ENCODE measurements around the gene LOXHD1. TPM values are rescaled to one million over a fixed set of nuclear protein-coding genes. Genes with fewer than 3 reads are reported as not detected.

The LOXHD1 gene
- total RNA-seq, 1 experiment from 2014 or later: 0.35 TPM

- ATAC-seq: no peak
- TF ChIP-seq CREB1 (CRISPR knock-in tag; IDR thresholded peaks at IDR 0.05) (no peak), HMGXB4 (CRISPR knock-in tag; IDR thresholded peaks at IDR 0.05) (no peak), CDX4 (CRISPR knock-in tag; IDR thresholded peaks at IDR 0.05; ENCODE audit: borderline replicate concordance) (no peak), NR1H2 (CRISPR knock-in tag; IDR thresholded peaks at IDR 0.05) (no peak), SOX15 (CRISPR knock-in tag; IDR thresholded peaks at IDR 0.05) (no peak), IRF2 (CRISPR knock-in tag; IDR thresholded peaks at IDR 0.05; ENCODE audit: borderline replicate concordance, low read depth) (no peak)
- TF ChIP-seq, protein P1, sequence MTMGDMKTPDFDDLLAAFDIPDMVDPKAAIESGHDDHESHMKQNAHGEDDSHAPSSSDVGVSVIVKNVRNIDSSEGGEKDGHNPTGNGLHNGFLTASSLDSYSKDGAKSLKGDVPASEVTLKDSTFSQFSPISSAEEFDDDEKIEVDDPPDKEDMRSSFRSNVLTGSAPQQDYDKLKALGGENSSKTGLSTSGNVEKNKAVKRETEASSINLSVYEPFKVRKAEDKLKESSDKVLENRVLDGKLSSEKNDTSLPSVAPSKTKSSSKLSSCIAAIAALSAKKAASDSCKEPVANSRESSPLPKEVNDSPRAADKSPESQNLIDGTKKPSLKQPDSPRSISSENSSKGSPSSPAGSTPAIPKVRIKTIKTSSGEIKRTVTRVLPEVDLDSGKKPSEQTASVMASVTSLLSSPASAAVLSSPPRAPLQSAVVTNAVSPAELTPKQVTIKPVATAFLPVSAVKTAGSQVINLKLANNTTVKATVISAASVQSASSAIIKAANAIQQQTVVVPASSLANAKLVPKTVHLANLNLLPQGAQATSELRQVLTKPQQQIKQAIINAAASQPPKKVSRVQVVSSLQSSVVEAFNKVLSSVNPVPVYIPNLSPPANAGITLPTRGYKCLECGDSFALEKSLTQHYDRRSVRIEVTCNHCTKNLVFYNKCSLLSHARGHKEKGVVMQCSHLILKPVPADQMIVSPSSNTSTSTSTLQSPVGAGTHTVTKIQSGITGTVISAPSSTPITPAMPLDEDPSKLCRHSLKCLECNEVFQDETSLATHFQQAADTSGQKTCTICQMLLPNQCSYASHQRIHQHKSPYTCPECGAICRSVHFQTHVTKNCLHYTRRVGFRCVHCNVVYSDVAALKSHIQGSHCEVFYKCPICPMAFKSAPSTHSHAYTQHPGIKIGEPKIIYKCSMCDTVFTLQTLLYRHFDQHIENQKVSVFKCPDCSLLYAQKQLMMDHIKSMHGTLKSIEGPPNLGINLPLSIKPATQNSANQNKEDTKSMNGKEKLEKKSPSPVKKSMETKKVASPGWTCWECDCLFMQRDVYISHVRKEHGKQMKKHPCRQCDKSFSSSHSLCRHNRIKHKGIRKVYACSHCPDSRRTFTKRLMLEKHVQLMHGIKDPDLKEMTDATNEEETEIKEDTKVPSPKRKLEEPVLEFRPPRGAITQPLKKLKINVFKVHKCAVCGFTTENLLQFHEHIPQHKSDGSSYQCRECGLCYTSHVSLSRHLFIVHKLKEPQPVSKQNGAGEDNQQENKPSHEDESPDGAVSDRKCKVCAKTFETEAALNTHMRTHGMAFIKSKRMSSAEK (CRISPR knock-in tag; IDR thresholded peaks at IDR 0.05; ENCODE audit: borderline replicate concordance): no peak
- Mint-ChIP-seq H3K9me3 (no peaks in the 10 kb centered on the region), H3K27ac (no peak overlapping the region), H3K27me3 (ENCODE audit: low read depth) (no peaks in the 10 kb centered on the region; the same call in none of the 2 replicates), H3K4me3 (no peak overlapping the region), H3K36me3 (no peaks in the 10 kb centered on the region), H3K4me1 (peaks cover 17% of the 10 kb centered on the region)
- DNase-seq (ENCODE audit: low spot score): no peak
- ChIA-PET CTCF (interaction anchor here (4.8 kb wide), 1 partner anchor 98 kb away, joined by 51 read pairs; the partner anchor contains the start of gene LOXHD1), POLR2A (no interaction called here)
Observed at GRCh38 chr18:46559946-46560670, 96.9 kb downstream of the LOXHD1 start.

GRCh38 chr18:46559296-46559695 is 97.7 kb downstream of the LOXHD1 start:
- Mint-ChIP-seq H3K9me3 (no peaks in the 10 kb centered on the region), H3K27me3 (ENCODE audit: low read depth) (no peaks in the 10 kb centered on the region; the same call in none of the 2 replicates), H3K4me3 (no peak overlapping the region), H3K36me3 (no peaks in the 10 kb centered on the region), H3K4me1 (peaks cover 17% of the 10 kb centered on the region), H3K27ac (no peak overlapping the region)
- CTCF ChIA-PET: no interaction called here
- ATAC-seq (no peak), DNase-seq (ENCODE audit: low spot score) (no peak)
- POLR2A ChIA-PET: no interaction called here
- no peak for TF ChIP-seq ELF4 (CRISPR knock-in tag; IDR thresholded peaks at IDR 0.05; ENCODE audit: low read depth)
- no peak for TF ChIP-seq ZNF121 (CRISPR knock-in tag; IDR thresholded peaks at IDR 0.05)
- no peak for TF ChIP-seq ATF6 (CRISPR knock-in tag; IDR thresholded peaks at IDR 0.05)
- TF ChIP-seq NR1H2 (CRISPR knock-in tag; IDR thresholded peaks at IDR 0.05): no peak
- no peak for TF ChIP-seq PRRX2 (CRISPR knock-in tag; IDR thresholded peaks at IDR 0.05)
- TF ChIP-seq, protein P1 (CRISPR knock-in tag; IDR thresholded peaks at IDR 0.05; ENCODE audit: borderline replicate concordance): no peak
- TF ChIP-seq TEAD4 (CRISPR knock-in tag; IDR thresholded peaks at IDR 0.05): no peak
- TF ChIP-seq SMAD3 (CRISPR knock-in tag; IDR thresholded peaks at IDR 0.05; ENCODE audit: borderline replicate concordance): no peak
- TF ChIP-seq E2F1 (CRISPR knock-in tag; IDR thresholded peaks at IDR 0.05): no peak
- no peak for TF ChIP-seq ZNF263 (CRISPR knock-in tag; IDR thresholded peaks at IDR 0.05; ENCODE audit: low read depth)
- no peak for TF ChIP-seq ZNF138 (CRISPR knock-in tag; conservative IDR thresholded peaks at IDR 0.05)
- TF ChIP-seq NFE2L1 (CRISPR knock-in tag; IDR thresholded peaks at IDR 0.05): no peak
- TF ChIP-seq, protein P2, sequence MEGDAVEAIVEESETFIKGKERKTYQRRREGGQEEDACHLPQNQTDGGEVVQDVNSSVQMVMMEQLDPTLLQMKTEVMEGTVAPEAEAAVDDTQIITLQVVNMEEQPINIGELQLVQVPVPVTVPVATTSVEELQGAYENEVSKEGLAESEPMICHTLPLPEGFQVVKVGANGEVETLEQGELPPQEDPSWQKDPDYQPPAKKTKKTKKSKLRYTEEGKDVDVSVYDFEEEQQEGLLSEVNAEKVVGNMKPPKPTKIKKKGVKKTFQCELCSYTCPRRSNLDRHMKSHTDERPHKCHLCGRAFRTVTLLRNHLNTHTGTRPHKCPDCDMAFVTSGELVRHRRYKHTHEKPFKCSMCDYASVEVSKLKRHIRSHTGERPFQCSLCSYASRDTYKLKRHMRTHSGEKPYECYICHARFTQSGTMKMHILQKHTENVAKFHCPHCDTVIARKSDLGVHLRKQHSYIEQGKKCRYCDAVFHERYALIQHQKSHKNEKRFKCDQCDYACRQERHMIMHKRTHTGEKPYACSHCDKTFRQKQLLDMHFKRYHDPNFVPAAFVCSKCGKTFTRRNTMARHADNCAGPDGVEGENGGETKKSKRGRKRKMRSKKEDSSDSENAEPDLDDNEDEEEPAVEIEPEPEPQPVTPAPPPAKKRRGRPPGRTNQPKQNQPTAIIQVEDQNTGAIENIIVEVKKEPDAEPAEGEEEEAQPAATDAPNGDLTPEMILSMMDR (IDR thresholded peaks at IDR 0.05): no peak
